Ascending aorta (tissue), 2 donors: ENCODE measurements around the gene EDC3. TPM values are rescaled to one million over a fixed set of nuclear protein-coding genes. Genes with fewer than 3 reads are reported as not detected.

ENCODE experiments used
- DNase-seq, 2 donors: peaks; one replicate each; pipeline ENCODE4 v3.0.0-alpha.2; 2019; ENCODE audit warnings: low spot score in 2 of 2
- H3K27ac ChIP-seq, 2 donors: fragments of 200-600 bp; sonication (generic); one replicate each; pipeline ENCODE4 v1.5.1; 2016 to 2017; ENCODE audit warnings: mild to moderate bottlenecking in 1 of 2
- H3K27me3 ChIP-seq: fragments of 200-600 bp; sonication (generic); one replicate; pipeline ENCODE4 v1.5.1; 2017
- H3K36me3 ChIP-seq, 2 donors: fragments of 200-600 bp; sonication (generic); one replicate each; pipeline ENCODE4 v1.5.1; 2016
- H3K4me1 ChIP-seq, 2 donors: fragments of 200-600 bp; sonication (generic); one replicate each; pipeline ENCODE4 v1.5.1; 2016 to 2017; ENCODE audit warnings: mild to moderate bottlenecking in 1 of 2
- H3K4me3 ChIP-seq, 2 donors: fragments of 200-600 bp; sonication (generic); one replicate each; pipeline ENCODE4 v1.5.1; 2016 to 2017; ENCODE audit warnings: mild to moderate bottlenecking in 1 of 2
- H3K9me3 ChIP-seq, 2 donors: fragments of 200-600 bp; sonication (generic); one replicate each; pipeline ENCODE4 v1.5.1; 2016
- intact Hi-C: fragments of 100-400 bp; cut with DNase I; formaldehyde crosslinking; loops from one replicate; pipeline ENCODE4 v1.15.1; 2023
- total RNA-seq: library from RNA; depleted of rRNA; stranded (reverse); fragments of >200 nt; gene quantifications from one replicate; pipeline ENCODE4 v1.1.0, GENCODE V29; 2016
- TF ChIP-seq, protein P1 (sequence below), 3 experiments: fragments of 200-600 bp in 2 of 3; fragments of 450-650 bp in 1 of 3; sonication (generic) in 2 of 3; IDR thresholded peaks; one replicate each; pipeline ENCODE4 v1.5.1; 2016 to 2019; ENCODE audit warnings: antibody characterized with exemption in 3 of 3, mild to moderate bottlenecking in 1 of 3, moderate library complexity in 1 of 3

EDC3 gene
- total RNA-seq, 1 donor from 2014 or later: 8.8 TPM

DNA sequence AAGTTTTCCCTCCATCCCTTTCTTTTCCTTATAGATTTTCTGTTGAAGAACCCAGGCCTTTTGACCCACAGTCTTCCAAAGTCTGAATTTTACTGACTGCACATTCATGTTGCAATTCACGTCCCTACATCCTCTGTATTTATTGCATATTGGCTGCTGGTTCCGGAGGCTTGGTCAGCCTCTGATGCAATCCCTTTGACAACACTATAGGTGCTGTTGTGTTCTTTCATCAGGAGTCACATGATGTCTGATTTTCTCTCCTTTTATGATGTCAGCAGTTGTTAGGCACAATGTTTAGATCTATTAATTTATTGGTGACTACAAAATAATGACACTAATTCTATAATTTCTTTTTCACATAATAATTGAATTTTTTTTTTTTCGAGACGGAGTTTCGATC is 20.8 kb upstream of the EDC3 start:
- H3K27ac ChIP-seq: no peak overlapping the region
- intact Hi-C loops: no loop called here
- H3K36me3 ChIP-seq: no peaks in the 10 kb centered on the region
- no peak for DNase-seq
- TF ChIP-seq, protein P1, sequence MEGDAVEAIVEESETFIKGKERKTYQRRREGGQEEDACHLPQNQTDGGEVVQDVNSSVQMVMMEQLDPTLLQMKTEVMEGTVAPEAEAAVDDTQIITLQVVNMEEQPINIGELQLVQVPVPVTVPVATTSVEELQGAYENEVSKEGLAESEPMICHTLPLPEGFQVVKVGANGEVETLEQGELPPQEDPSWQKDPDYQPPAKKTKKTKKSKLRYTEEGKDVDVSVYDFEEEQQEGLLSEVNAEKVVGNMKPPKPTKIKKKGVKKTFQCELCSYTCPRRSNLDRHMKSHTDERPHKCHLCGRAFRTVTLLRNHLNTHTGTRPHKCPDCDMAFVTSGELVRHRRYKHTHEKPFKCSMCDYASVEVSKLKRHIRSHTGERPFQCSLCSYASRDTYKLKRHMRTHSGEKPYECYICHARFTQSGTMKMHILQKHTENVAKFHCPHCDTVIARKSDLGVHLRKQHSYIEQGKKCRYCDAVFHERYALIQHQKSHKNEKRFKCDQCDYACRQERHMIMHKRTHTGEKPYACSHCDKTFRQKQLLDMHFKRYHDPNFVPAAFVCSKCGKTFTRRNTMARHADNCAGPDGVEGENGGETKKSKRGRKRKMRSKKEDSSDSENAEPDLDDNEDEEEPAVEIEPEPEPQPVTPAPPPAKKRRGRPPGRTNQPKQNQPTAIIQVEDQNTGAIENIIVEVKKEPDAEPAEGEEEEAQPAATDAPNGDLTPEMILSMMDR (IDR thresholded peaks at IDR 0.05): no peak
- H3K27me3 ChIP-seq: no peaks in the 10 kb centered on the region
- no peaks in the 10 kb centered on the region for H3K4me1 ChIP-seq
- H3K4me3 ChIP-seq: no peak overlapping the region
- no peaks in the 10 kb centered on the region for H3K9me3 ChIP-seq

DNA sequence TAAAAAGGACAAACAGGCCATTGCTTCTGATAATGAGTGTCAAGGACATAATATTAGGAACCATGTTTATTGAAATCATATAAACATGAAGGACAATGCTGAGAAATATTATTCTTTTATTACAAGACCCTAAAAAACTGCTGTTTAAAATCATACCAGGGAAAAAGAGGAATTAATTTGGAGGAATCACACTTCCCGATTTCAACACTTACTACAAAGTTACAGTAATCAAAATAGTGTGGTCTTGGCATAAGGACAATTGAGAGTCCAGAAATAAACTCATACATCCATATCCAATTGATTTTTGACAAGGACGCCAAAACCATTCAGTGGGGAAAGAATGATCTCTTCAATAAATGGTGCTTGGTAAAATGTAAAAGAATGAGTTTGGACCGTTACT is 16.5 kb upstream of the EDC3 start:
- DNase-seq: no peak
- no peaks in the 10 kb centered on the region for H3K27me3 ChIP-seq
- no peak overlapping the region for H3K27ac ChIP-seq
- H3K36me3 ChIP-seq: no peaks in the 10 kb centered on the region
- H3K4me3 ChIP-seq: no peak overlapping the region
- TF ChIP-seq, protein P1 (IDR thresholded peaks at IDR 0.05): no peak
- H3K9me3 ChIP-seq: no peaks in the 10 kb centered on the region
- intact Hi-C loops: no loop called here
- no peaks in the 10 kb centered on the region for H3K4me1 ChIP-seq

DNA sequence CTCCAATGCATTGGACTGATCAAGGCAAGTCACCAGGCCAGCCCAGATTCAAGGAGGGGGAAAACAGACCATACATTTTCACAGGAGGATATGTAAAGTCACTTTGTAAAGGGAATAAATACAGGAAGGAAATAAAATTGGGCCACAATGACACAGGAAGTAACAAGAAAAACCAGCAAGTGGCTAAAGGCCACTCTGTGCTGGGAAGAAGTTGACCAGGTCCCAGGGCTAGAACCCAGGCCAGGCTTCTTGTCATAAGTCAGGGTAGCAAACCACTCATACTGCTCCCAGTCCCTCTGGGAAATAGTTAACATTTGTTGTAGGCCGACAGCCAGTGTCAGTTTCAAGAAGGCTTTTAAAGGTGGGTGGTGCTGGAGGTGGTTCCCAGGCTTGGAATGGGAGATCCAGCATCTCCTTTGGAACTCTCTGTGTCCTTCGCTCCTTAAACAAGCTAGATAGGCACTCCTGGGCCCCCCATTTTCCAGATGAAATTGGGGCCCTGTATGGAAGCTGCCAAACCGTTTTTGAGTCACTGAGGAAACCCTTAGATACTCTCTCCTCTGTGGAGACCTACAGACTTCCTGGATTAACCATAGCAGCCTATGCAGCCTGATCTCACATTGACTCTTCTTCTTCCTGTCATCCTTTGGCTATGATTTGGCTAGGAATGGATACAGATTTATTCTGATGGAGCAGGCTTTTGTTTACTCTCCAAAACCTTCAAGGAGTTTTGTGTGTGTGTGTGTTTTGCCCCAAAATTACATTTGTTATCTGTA is 14.7 kb upstream of the EDC3 start:
- Histone ChIP-seq H3K36me3 (no peaks in the 10 kb centered on the region), H3K4me1 (no peaks in the 10 kb centered on the region), H3K9me3 (no peaks in the 10 kb centered on the region), H3K27ac (no peak overlapping the region), H3K27me3 (no peaks in the 10 kb centered on the region), H3K4me3 (no peak overlapping the region)
- TF ChIP-seq, protein P1 (IDR thresholded peaks at IDR 0.05): no peak
- no peak for DNase-seq
- intact Hi-C loops: no loop called here

DNA sequence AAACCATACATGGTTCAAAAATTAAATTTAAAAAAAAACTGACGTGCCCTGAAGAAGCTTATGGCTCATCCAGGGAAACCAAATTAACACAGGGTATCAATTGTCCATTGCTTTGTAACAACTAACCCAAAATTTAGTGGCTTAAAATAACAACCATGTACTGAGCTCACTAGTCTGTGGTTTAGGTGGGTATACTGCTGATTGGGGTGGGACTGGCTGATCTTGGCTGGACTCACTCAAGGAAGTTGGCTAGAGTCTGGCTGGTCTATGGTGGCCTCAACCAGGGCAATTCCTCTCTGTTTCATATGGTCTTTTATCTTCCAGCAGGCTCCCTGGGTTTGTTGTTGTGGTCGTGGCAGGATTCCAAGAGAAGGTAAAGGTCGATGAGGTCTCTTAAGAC is 14.1 kb upstream of the EDC3 start:
- Histone ChIP-seq H3K9me3 (no peaks in the 10 kb centered on the region), H3K27me3 (no peaks in the 10 kb centered on the region), H3K36me3 (no peaks in the 10 kb centered on the region), H3K4me1 (no peaks in the 10 kb centered on the region), H3K4me3 (no peak overlapping the region), H3K27ac (no peak overlapping the region)
- DNase-seq: no peak
- TF ChIP-seq, protein P1 (IDR thresholded peaks at IDR 0.05): no peak
- intact Hi-C loops: no loop called here

DNA sequence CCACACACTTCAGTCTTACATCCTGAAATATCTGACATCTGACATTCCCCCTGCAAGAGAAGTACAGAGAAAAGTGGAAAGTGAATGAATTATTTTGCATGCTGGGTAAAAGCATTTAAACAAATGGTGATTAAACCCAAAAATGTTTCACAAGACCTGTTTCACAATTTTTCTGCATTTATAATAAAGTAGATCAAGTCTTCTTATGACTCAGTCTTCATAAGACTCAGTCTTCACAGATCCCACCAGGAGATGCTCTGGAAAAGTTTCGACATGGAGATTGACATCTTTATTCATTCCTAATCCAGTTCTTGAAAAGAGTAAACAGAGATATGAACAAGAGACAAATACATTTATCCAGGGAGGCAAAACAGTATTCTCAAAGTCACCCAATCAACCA is 13.2 kb upstream of the EDC3 start:
- H3K4me3 ChIP-seq: no peak overlapping the region
- TF ChIP-seq, protein P1 (IDR thresholded peaks at IDR 0.05): no peak
- intact Hi-C loops: no loop called here
- no peak for DNase-seq
- no peaks in the 10 kb centered on the region for H3K4me1 ChIP-seq
- no peaks in the 10 kb centered on the region for H3K9me3 ChIP-seq
- H3K27ac ChIP-seq: no peak overlapping the region
- no peaks in the 10 kb centered on the region for H3K36me3 ChIP-seq
- H3K27me3 ChIP-seq: no peaks in the 10 kb centered on the region
